ENCODE data around the gene VSIG4. TPM values are rescaled to one million over a fixed set of nuclear protein-coding genes. Genes with fewer than 3 reads are reported as not detected.

Gene VSIG4
- total RNA-seq, 1 donor from 2014 or later = not detected

GRCh38 chrX:66042307-66043077 is 2.6 kb upstream of the VSIG4 start:
- Mint-ChIP-seq H3K36me3 (no peaks in the 10 kb centered on the region), H3K27ac (no peak overlapping the region), H3K9me3 (no peaks in the 10 kb centered on the region), H3K4me1 (no peaks in the 10 kb centered on the region), H3K4me3 (no peak overlapping the region), H3K27me3 (ENCODE audit: insufficient read depth, low read depth) (peaks cover 6% of the 10 kb centered on the region)
- H4K20me1 ChIP-seq (ENCODE audit: low read depth) = no peaks in the 10 kb centered on the region
- H3K79me2 ChIP-seq (ENCODE audit: low read depth) = no peaks in the 10 kb centered on the region
- H3K4me1 ChIP-seq = no peaks in the 10 kb centered on the region
- peaks cover 4% of the 10 kb centered on the region for H3F3A ChIP-seq (ENCODE audit: low read depth)
- no peak overlapping the region for H3K9ac ChIP-seq
- H3K4me3 ChIP-seq = no peak overlapping the region
- H2AFZ ChIP-seq (replicated peaks) = no peak overlapping the region
- no peaks in the 10 kb centered on the region for H3K9me3 ChIP-seq (ENCODE audit: low read depth)
- H3K4me2 ChIP-seq = no peak overlapping the region
- no peak overlapping the region for H3K27ac ChIP-seq
- DNase-seq (ENCODE audit: low spot score) = no peak
- no peaks in the 10 kb centered on the region for H3K27me3 ChIP-seq
- TF ChIP-seq EZH2 (IDR thresholded peaks at IDR 0.05) (no peak), EZH2phosphoT487 (IDR thresholded peaks at IDR 0.05) (no peak), CTCF (IDR thresholded peaks at IDR 0.05) (no peak)
- no peaks in the 10 kb centered on the region for H3K36me3 ChIP-seq

GRCh38 chrX:66038115-66038514 is 1.8 kb downstream of the VSIG4 start:
- Histone ChIP-seq H3K4me1 (no peaks in the 10 kb centered on the region), H3K36me3 (no peaks in the 10 kb centered on the region), H3K9ac (no peak overlapping the region), H3K79me2 (ENCODE audit: low read depth) (no peaks in the 10 kb centered on the region), H3F3A (ENCODE audit: low read depth) (peaks cover 12% of the 10 kb centered on the region), H4K20me1 (ENCODE audit: low read depth) (no peaks in the 10 kb centered on the region), H3K27ac (no peak overlapping the region), H3K27me3 (no peaks in the 10 kb centered on the region), H3K4me2 (no peak overlapping the region), H2AFZ (replicated peaks) (no peak overlapping the region), H3K4me3 (no peak overlapping the region), H3K9me3 (ENCODE audit: low read depth) (peaks cover 6% of the 10 kb centered on the region)
- no peak overlapping the region for H3K27ac Mint-ChIP-seq
- peaks cover 6% of the 10 kb centered on the region for H3K27me3 Mint-ChIP-seq (ENCODE audit: insufficient read depth, low read depth)
- no peak overlapping the region for H3K4me3 Mint-ChIP-seq
- H3K9me3 Mint-ChIP-seq = no peaks in the 10 kb centered on the region
- DNase-seq (ENCODE audit: low spot score) = no peak
- no peaks in the 10 kb centered on the region for H3K4me1 Mint-ChIP-seq
- TF ChIP-seq EZH2phosphoT487 (IDR thresholded peaks at IDR 0.05) (no peak), EZH2 (IDR thresholded peaks at IDR 0.05) (no peak), CTCF (IDR thresholded peaks at IDR 0.05) (no peak)
- no peaks in the 10 kb centered on the region for H3K36me3 Mint-ChIP-seq

GRCh38 chrX:66036231-66036630 is 3.6 kb downstream of the VSIG4 start:
- Mint-ChIP-seq H3K36me3 (no peaks in the 10 kb centered on the region), H3K9me3 (no peaks in the 10 kb centered on the region), H3K4me3 (no peak overlapping the region), H3K4me1 (no peaks in the 10 kb centered on the region), H3K27ac (no peak overlapping the region), H3K27me3 (ENCODE audit: insufficient read depth, low read depth) (peaks cover 9% of the 10 kb centered on the region)
- Histone ChIP-seq H3K79me2 (ENCODE audit: low read depth) (no peaks in the 10 kb centered on the region), H3K4me1 (no peaks in the 10 kb centered on the region), H3F3A (ENCODE audit: low read depth) (peaks cover 12% of the 10 kb centered on the region), H3K4me3 (no peak overlapping the region), H3K36me3 (no peaks in the 10 kb centered on the region), H2AFZ (replicated peaks) (no peak overlapping the region), H3K9ac (no peak overlapping the region), H3K4me2 (no peak overlapping the region), H3K27me3 (no peaks in the 10 kb centered on the region), H3K9me3 (ENCODE audit: low read depth) (peaks cover 6% of the 10 kb centered on the region), H4K20me1 (ENCODE audit: low read depth) (no peaks in the 10 kb centered on the region), H3K27ac (no peak overlapping the region)
- TF ChIP-seq CTCF (IDR thresholded peaks at IDR 0.05) (no peak), EZH2 (IDR thresholded peaks at IDR 0.05) (no peak), EZH2phosphoT487 (IDR thresholded peaks at IDR 0.05) (no peak)
- DNase-seq (ENCODE audit: low spot score) = no peak
